Activated naive CD4-positive, alpha-beta T cell treated with anti-CD3 and anti-CD28 coated beads, Interleukin-2, amount 50 U/mL, for 24 hours (primary cell): ENCODE measurements around the gene LRP3.
A peak's percentile ranks its signal among the peaks of the same experiment; 100 is the strongest.
"Not testable (repeated sequence)": the region's sequence is repeated elsewhere in the genome, so short reads cannot be mapped to it uniquely, and the experiment has no call there.

Experiments
- H3K27ac Mint-ChIP-seq: one replicate; pipeline ENCODE4 v1.8.0; 2021; ENCODE audit warnings: mild to moderate bottlenecking, mixed read lengths
- H3K27me3 Mint-ChIP-seq: one replicate; pipeline ENCODE4 v1.8.0; 2021; ENCODE audit warnings: mixed read lengths
- H3K36me3 Mint-ChIP-seq: one replicate; pipeline ENCODE4 v1.8.0; 2021; ENCODE audit warnings: mixed read lengths
- H3K4me1 Mint-ChIP-seq: one replicate; pipeline ENCODE4 v1.8.0; 2021; ENCODE audit warnings: mixed read lengths
- H3K4me3 Mint-ChIP-seq: one replicate; pipeline ENCODE4 v1.8.0; 2021; ENCODE audit warnings: mild to moderate bottlenecking, mixed read lengths
- H3K9me3 Mint-ChIP-seq: one replicate; pipeline ENCODE4 v1.8.0; 2021; ENCODE audit warnings: mixed read lengths

Gene LRP3, protein sequence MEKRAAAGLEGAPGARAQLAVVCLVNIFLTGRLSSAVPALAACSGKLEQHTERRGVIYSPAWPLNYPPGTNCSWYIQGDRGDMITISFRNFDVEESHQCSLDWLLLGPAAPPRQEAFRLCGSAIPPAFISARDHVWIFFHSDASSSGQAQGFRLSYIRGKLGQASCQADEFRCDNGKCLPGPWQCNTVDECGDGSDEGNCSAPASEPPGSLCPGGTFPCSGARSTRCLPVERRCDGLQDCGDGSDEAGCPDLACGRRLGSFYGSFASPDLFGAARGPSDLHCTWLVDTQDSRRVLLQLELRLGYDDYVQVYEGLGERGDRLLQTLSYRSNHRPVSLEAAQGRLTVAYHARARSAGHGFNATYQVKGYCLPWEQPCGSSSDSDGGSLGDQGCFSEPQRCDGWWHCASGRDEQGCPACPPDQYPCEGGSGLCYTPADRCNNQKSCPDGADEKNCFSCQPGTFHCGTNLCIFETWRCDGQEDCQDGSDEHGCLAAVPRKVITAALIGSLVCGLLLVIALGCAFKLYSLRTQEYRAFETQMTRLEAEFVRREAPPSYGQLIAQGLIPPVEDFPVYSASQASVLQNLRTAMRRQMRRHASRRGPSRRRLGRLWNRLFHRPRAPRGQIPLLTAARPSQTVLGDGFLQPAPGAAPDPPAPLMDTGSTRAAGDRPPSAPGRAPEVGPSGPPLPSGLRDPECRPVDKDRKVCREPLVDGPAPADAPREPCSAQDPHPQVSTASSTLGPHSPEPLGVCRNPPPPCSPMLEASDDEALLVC

DNA sequence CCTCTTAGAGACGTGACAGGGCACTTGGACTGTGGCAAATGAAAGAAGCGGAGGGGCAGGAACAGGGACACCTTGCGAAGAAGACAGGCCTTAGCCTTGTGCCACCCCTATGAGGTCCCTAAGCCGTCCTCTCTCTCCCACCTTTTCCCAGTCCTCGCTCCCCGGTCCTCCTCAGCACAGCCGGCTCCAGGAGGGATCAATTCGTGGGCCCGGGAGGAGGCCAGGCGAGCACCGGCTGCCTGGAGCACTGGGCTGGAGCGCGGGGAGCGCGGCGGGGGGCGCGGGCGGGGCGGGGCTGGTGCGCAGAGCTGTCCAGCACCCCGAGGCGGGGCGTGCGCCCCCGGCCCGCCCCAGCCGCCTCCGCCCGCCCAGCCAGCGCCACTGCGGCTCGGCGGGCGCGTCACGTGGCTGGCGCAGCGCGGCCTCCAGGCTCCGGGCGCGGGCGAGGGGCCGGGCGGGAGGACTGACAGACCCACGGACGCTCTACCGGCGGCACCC lies at the start of gene LRP3:
LRP3 (plus strand) TSS at position 466 of the 498 bp plus-strand sequence. CDS start 456 bp downstream, outside the sequence.
- H3K9me3 Mint-ChIP-seq: no peaks in the 10 kb centered on the region
- no peaks in the 10 kb centered on the region for H3K4me1 Mint-ChIP-seq
- no peaks in the 10 kb centered on the region for H3K36me3 Mint-ChIP-seq
- H3K27me3 Mint-ChIP-seq: peaks cover 19% of the 10 kb centered on the region
- H3K4me3 Mint-ChIP-seq: peak within 1 kb of the TSS; percentile 73
- H3K27ac Mint-ChIP-seq: peak within 1 kb of the TSS; percentile 46

DNA sequence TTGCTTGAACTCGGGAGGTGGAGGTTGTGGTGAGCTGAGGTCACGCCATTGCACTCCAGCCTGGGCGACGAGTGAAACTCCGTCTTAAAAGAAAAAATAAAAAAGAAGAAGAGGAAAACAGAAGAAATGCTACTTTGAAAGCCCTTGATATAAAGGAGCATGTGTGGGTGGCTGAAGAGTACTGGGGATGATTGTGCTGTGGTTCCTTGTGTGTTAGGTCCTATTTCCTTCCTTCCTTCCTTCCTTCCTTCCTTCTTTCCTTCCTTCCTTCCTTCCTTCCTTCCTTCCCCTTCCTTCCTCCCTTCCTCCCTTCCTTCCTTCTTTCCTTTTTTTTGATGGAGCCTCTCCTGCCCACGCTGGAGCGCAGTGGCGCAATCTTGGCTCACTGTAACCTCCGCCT lies 47.9 kb upstream of the LRP3 start:
- H3K27me3 Mint-ChIP-seq: no peaks in the 10 kb centered on the region
- peaks cover 5% of the 10 kb centered on the region for H3K4me1 Mint-ChIP-seq
- H3K27ac Mint-ChIP-seq: no peak overlapping the region
- H3K4me3 Mint-ChIP-seq: no peak overlapping the region
- no peaks in the 10 kb centered on the region for H3K9me3 Mint-ChIP-seq
- no peaks in the 10 kb centered on the region for H3K36me3 Mint-ChIP-seq

- Mint-ChIP-seq H3K36me3 (no peaks in the 10 kb centered on the region), H3K4me1 (peaks cover 5% of the 10 kb centered on the region), H3K4me3 (no peak overlapping the region), H3K9me3 (no peaks in the 10 kb centered on the region), H3K27ac (no peak overlapping the region), H3K27me3 (no peaks in the 10 kb centered on the region)
Measured at GRCh38 chr19:33147538-33147937, 46.6 kb upstream of the LRP3 start.

GRCh38 chr19:33150852-33151518 lies 43.1 kb upstream of the LRP3 start:
- H3K27me3 Mint-ChIP-seq: no peaks in the 10 kb centered on the region
- no peaks in the 10 kb centered on the region for H3K9me3 Mint-ChIP-seq
- H3K36me3 Mint-ChIP-seq: no peaks in the 10 kb centered on the region

DNA sequence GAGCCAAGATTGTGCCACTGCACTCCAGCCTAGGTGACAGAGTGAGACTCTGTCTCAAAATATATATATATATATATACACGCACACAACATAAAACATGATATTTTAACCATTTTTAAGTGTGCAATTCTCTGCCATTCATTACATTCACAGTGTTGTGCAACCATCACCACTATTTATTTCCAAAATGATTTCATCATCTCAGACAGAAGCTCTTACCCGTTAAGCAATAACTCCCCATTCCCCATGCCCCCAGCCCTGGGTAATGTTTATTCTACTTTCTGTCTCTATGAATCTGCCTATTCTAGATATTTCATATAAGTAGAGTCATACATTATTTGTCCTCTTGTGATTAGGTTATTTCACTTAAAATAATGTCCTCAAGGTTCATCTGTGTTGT lies 42.0 kb upstream of the LRP3 start:
- Mint-ChIP-seq H3K9me3 (no peaks in the 10 kb centered on the region), H3K27me3 (no peaks in the 10 kb centered on the region), H3K36me3 (no peaks in the 10 kb centered on the region), H3K4me1 (no peaks in the 10 kb centered on the region), H3K4me3 (no peak overlapping the region), H3K27ac (no peak overlapping the region)

More at GRCh38 chr19:33150852-33151518, 43.1 kb upstream of the LRP3 start:
- Mint-ChIP-seq H3K4me1 (no peaks in the 10 kb centered on the region), H3K4me3 (no peak overlapping the region), H3K27ac (no peak overlapping the region)

GRCh38 chr19:33152625-33153024 lies 41.5 kb upstream of the LRP3 start:
- not testable (repeated sequence) for H3K4me3 Mint-ChIP-seq, H3K27me3 Mint-ChIP-seq, H3K4me1 Mint-ChIP-seq, H3K27ac Mint-ChIP-seq, H3K36me3 Mint-ChIP-seq, H3K9me3 Mint-ChIP-seq

- H3K9me3 Mint-ChIP-seq, H3K27me3 Mint-ChIP-seq: not testable (repeated sequence)
Measured at GRCh38 chr19:33154313-33154712, 39.8 kb upstream of the LRP3 start.

GRCh38 chr19:33156334-33156733 lies 37.8 kb upstream of the LRP3 start:
- Mint-ChIP-seq H3K4me1 (peaks cover 29% of the 10 kb centered on the region), H3K9me3 (no peaks in the 10 kb centered on the region), H3K4me3 (no peak overlapping the region), H3K27ac (no peak overlapping the region), H3K27me3 (no peaks in the 10 kb centered on the region), H3K36me3 (no peaks in the 10 kb centered on the region)

More at GRCh38 chr19:33154313-33154712, 39.8 kb upstream of the LRP3 start:
- H3K4me3 Mint-ChIP-seq, H3K36me3 Mint-ChIP-seq, H3K27ac Mint-ChIP-seq: not testable (repeated sequence)
- H3K4me1 Mint-ChIP-seq: peaks cover 12% of the 10 kb centered on the region

GRCh38 chr19:33157906-33158305 lies 36.2 kb upstream of the LRP3 start:
- Mint-ChIP-seq H3K27me3 (no peaks in the 10 kb centered on the region), H3K9me3 (no peaks in the 10 kb centered on the region), H3K4me3 (no peak overlapping the region), H3K36me3 (no peaks in the 10 kb centered on the region), H3K27ac (no peak overlapping the region), H3K4me1 (peaks cover 36% of the 10 kb centered on the region)

DNA sequence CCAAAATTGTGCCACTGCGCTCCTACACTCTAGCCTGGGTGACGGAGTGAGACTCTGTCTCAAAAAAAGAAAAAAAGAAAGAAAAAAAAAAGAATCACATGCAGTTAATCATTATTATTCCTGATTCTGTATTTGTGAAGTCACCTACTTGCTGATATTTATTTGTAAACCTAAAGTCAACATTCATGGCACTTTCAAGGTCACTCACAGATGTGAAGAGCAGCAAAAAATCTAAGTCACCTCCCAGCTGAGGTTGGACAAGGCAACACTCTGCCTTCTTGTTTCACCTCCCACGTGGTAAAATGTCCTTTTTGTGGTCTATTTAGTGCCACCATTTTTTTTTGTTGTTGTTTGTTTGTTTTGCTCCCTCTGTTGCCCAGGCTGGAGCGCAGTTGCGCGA lies 35.8 kb upstream of the LRP3 start:
- H3K9me3 Mint-ChIP-seq: no peaks in the 10 kb centered on the region
- peaks cover 36% of the 10 kb centered on the region for H3K4me1 Mint-ChIP-seq
- H3K27me3 Mint-ChIP-seq: no peaks in the 10 kb centered on the region
- H3K36me3 Mint-ChIP-seq: no peaks in the 10 kb centered on the region
- H3K4me3 Mint-ChIP-seq: no peak overlapping the region
- no peak overlapping the region for H3K27ac Mint-ChIP-seq

DNA sequence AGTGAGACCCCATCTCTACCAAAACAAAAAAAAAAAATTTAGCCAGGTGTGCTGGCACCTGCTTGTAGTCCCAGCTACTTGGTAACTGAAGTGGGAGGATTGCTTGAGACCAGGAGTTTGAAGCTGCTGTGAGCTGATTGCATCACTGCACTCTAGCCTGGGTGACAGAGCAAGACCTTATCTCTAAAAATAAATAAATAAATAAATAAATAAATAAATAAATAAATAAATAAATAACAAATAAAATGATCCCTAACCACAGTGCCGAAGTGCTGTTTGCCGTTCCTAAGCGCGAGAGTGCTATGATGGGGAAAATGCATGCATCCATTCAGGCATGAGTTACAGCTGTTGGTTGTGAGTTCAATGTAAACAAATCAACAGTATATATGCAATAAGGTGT lies 35.0 kb upstream of the LRP3 start:
- Mint-ChIP-seq H3K9me3 (no peaks in the 10 kb centered on the region), H3K27me3 (no peaks in the 10 kb centered on the region), H3K4me1 (peaks cover 36% of the 10 kb centered on the region), H3K36me3 (peaks cover 3% of the 10 kb centered on the region), H3K27ac (no peak overlapping the region), H3K4me3 (no peak overlapping the region)

DNA sequence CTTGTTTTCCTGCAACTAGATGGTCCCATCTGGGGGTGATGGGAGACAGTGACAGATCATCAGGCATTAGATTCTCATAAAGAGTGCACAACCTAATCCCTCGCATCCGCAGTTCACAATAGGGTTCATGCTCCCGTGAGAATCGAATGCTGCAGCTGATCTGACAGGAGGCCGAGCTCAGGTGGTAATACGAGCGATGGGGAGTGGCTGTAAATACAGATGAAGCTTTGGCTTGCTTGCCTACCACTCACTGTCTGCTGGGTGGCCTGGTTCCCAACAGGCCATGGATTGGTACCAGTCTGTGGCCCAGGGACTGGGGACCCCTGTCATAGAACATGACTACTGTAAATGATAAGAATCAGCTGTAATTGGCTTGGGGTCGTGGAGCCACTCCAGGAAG lies 34.2 kb upstream of the LRP3 start:
- no peak overlapping the region for H3K4me3 Mint-ChIP-seq
- H3K36me3 Mint-ChIP-seq: peaks cover 4% of the 10 kb centered on the region
- peaks cover 36% of the 10 kb centered on the region for H3K4me1 Mint-ChIP-seq
- H3K27me3 Mint-ChIP-seq: no peaks in the 10 kb centered on the region
- H3K9me3 Mint-ChIP-seq: no peaks in the 10 kb centered on the region
- peak overlapping the region; percentile 55 for H3K27ac Mint-ChIP-seq

DNA sequence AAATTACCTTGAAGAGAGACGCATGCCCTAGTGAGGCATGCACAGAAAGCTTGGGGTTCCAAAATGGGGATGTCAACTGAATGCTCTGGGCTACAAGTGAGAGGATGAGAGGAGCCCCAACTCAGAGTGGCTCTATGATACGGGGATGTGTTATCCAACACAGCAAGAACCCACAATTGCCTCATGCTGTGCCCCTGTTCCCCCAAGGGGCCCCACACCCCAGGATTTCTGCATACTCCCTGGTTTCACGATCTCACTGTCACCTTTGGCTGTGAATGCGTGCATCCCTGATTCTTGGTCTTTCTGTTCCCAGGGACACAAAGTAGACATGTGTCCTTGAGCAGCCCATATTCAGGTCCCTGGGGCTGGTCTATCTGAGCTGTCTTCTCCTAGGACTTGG lies 32.9 kb upstream of the LRP3 start:
- Mint-ChIP-seq H3K36me3 (peaks cover 4% of the 10 kb centered on the region), H3K4me1 (peaks cover 36% of the 10 kb centered on the region), H3K27ac (no peak overlapping the region), H3K4me3 (no peak overlapping the region), H3K27me3 (no peaks in the 10 kb centered on the region), H3K9me3 (no peaks in the 10 kb centered on the region)

- H3K27me3 Mint-ChIP-seq: no peaks in the 10 kb centered on the region
- peaks cover 4% of the 10 kb centered on the region for H3K36me3 Mint-ChIP-seq
Measured at GRCh38 chr19:33163481-33163880, 30.6 kb upstream of the LRP3 start.

GRCh38 chr19:33166037-33166436 lies 28.1 kb upstream of the LRP3 start:
- peaks cover 11% of the 10 kb centered on the region for H3K4me1 Mint-ChIP-seq
- not testable (repeated sequence) for H3K36me3 Mint-ChIP-seq, H3K4me3 Mint-ChIP-seq, H3K9me3 Mint-ChIP-seq, H3K27me3 Mint-ChIP-seq, H3K27ac Mint-ChIP-seq

More at GRCh38 chr19:33163481-33163880, 30.6 kb upstream of the LRP3 start:
- no peak overlapping the region for H3K27ac Mint-ChIP-seq
- no peak overlapping the region for H3K4me3 Mint-ChIP-seq
- no peaks in the 10 kb centered on the region for H3K9me3 Mint-ChIP-seq
- H3K4me1 Mint-ChIP-seq: peaks cover 27% of the 10 kb centered on the region

DNA sequence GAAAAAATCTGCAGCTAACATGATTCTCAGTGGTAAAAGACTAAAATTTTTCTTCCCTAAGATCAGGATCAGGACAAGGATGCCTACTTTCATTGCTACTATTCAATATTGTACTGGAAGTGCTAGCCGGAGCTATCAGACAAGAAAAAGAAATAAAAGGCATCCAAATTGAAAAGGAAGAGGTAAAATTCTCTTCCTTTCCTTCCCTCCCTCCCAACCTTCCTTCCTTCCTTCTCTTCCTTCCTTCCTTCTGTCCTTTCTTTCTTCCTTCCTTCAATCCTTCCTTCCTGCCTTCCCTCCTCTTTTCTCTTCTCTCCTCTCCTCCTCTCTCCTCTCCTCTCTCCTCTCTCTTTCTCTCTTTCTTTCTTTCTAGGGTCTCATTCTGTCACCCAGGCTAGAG lies 26.7 kb upstream of the LRP3 start:
- no peak overlapping the region for H3K4me3 Mint-ChIP-seq
- peaks cover 4% of the 10 kb centered on the region for H3K36me3 Mint-ChIP-seq
- no peaks in the 10 kb centered on the region for H3K27me3 Mint-ChIP-seq

More for the DNA sequence above, 26.7 kb upstream of the LRP3 start:
- peaks cover 9% of the 10 kb centered on the region for H3K4me1 Mint-ChIP-seq
- H3K27ac Mint-ChIP-seq: no peak overlapping the region
- H3K9me3 Mint-ChIP-seq: no peaks in the 10 kb centered on the region
